GM19238 (cell line): Measurements from ENCODE around the gene NSF.

Source experiments
- DNase-seq: peaks from one replicate; pipeline ENCODE4 v3.0.0; 2011; ENCODE audit warnings: low spot score; ENCODE audit not compliant: insufficient read length

NSF gene

DNA sequence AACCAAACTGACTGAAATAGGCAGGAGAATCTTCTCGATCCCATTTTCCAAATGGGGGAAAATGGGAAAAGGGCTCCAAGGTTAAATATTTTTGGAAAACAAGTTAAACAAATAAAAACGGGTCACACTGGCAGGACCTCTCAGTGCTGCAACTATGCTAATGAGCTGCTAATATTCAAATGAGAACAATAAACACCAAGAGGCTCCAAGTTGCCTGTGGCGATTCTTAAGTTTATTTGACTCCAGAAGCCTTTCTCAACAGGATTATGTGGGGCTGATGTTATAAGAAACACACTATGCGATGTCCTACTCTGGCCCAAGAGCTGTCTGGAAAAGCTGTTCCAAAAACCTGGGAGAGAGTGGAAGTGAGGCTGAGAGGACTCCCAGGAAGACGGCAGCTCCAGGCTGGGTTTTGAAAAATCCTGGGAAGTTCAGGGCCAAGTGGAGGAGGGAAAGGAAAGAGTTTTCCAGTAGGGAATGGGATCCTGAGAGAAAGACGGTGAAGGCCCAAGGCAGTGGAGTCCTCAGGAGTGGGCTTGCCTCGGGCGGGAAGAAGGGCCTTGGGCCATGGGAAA lies 206.6 kb downstream of the NSF start:
- DNase-seq, result no peak

DNA sequence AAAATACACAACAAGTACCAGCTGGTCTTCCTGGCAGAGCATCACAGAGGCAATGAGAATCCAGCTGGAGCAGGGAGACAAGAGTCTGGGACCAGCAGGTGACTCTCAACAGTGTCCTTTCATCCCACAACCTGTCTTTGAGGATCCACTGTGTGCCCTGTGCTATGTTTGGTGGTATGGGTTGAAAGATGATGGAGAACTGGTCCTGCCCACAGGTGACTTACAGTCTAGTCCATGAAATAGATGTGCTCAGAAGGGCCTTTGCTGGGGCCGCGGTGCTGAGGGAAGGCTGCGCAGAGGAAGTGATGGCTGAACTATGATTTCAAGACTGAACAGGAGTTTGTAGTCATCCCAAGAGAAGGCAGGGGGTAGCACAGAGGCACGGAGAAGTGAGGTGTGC lies 210.1 kb downstream of the NSF start:
- DNase-seq, result no peak

GRCh38 chr17:46802800-46803199 lies 212.3 kb downstream of the NSF start:
- DNase-seq, result no peak

DNA sequence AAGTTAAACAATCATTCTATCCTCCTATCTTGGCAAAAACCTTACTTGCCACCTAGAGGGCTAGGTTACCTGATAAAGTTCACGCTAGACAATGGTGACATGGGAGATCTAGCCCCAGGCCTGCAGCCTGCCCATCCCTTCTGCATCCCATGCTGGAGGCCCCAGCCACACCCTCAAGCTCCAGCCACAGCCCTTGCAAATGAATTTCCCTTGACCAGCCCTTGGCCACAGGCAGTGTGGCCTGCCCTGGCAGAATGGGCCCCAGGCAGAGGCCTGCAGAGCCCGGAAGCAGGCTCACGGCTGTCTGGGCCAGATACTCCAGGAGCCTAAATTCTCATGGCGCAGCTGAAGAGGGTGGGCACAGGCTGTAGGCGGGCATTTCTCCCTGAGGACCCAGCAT lies 213.1 kb downstream of the NSF start:
- DNase-seq, result no peak

- DNase-seq, result no peak
These were observed 215.3 kb downstream of the NSF start for GRCh38 chr17:46805771-46806170.
